H1 (cell line): ENCODE results near the gene RPL13A. TPM values are rescaled to one million over a fixed set of nuclear protein-coding genes. Genes with fewer than 3 reads are reported as not detected.

ENCODE experiments used
- CTCF ChIA-PET: fragments of 300-600 bp; sonication (Branson Sonifier 250); formaldehyde crosslinking; loops from one replicate; lab custom pipeline; 2021; ENCODE audit not compliant: partially characterized antibody; lab: Charles Lee
- POLR2A ChIA-PET: fragments of 300-600 bp; sonication (Branson Sonifier 250); formaldehyde crosslinking; loops from one replicate; lab custom pipeline; 2021; ENCODE audit warnings: inconsistent platforms; ENCODE audit not compliant: partially characterized antibody; lab: Charles Lee
- DNase-seq, 2 experiments: peaks; one replicate each; pipeline versions ENCODE4 v3.0.0 to v3.0.0-alpha.2; 2010 to 2022; ENCODE audit warnings: low spot score in 2 of 2, low read depth in 1 of 2, mixed read lengths in 1 of 2
- FAIRE-seq: peaks from 2 replicates; lab custom pipeline; 2011; peaks lifted over from hg19 to GRCh38; lab: Jason Lieb, UNC
- H2AFZ ChIP-seq: 2 replicates; pipeline ENCODE4 v1.8.1; 2012; ENCODE audit warnings: low read length, inconsistent platforms
- H2AK5ac ChIP-seq: 2 replicates; pipeline ENCODE4 v1.6.1; 2013; ENCODE audit warnings: low read depth, low read length
- H2BK120ac ChIP-seq: replicated peaks from 2 replicates; pipeline ENCODE3; 2013; ENCODE audit warnings: low read depth, low read length, inconsistent platforms
- H2BK12ac ChIP-seq: 2 replicates; pipeline ENCODE4 v1.6.1; 2013; ENCODE audit warnings: low read depth, low read length
- H2BK15ac ChIP-seq: 2 replicates; pipeline ENCODE4 v1.6.1; 2013; ENCODE audit warnings: low read length
- H2BK20ac ChIP-seq: 2 replicates; pipeline ENCODE4 v1.6.1; 2013; ENCODE audit warnings: low read length
- H2BK5ac ChIP-seq: 2 replicates; pipeline ENCODE4 v1.6.1; 2013; ENCODE audit warnings: low read depth, low read length
- H3K14ac ChIP-seq: 2 replicates; pipeline ENCODE4 v1.6.1; 2013; ENCODE audit warnings: inconsistent platforms; ENCODE audit not compliant: insufficient read length
- H3K18ac ChIP-seq: 2 replicates; pipeline ENCODE4 v1.6.1; 2013; ENCODE audit warnings: low read length; ENCODE audit errors: extremely low read depth
- H3K23ac ChIP-seq: 2 replicates; pipeline ENCODE4 v1.6.1; 2013; ENCODE audit warnings: inconsistent platforms; ENCODE audit not compliant: insufficient read length
- H3K23me2 ChIP-seq: 2 replicates; pipeline ENCODE4 v1.6.1; 2013; ENCODE audit warnings: low read depth, low read length
- H3K27ac ChIP-seq: 2 replicates; pipeline ENCODE4 v1.6.1; 2011; ENCODE audit warnings: low read depth, low read length, inconsistent platforms
- H3K27me3 ChIP-seq, 4 experiments: replicated peaks in 1 of 4; 1 replicate in 1 of 4; 2 replicates in 3 of 4; pipeline versions ENCODE4 v1.6.1 to v1.8.1; 2011 to 2013; ENCODE audit warnings: low read length in 3 of 4, mild to moderate bottlenecking in 3 of 4, inconsistent platforms in 2 of 4, mixed read lengths in 2 of 4, moderate library complexity in 1 of 4; ENCODE audit not compliant: control insufficient read depth in 3 of 4, insufficient read depth in 3 of 4; ENCODE audit errors: extremely low read depth in 1 of 4
- H3K36me3 ChIP-seq, 4 experiments: 2 replicates each; pipeline versions ENCODE4 v1.6.1 to v1.8.1; 2011 to 2013; ENCODE audit warnings: mild to moderate bottlenecking in 4 of 4, low read length in 3 of 4, moderate library complexity in 2 of 4, control low read depth in 1 of 4, inconsistent platforms in 1 of 4; ENCODE audit not compliant: insufficient read depth in 4 of 4, control insufficient read depth in 2 of 4
- H3K4ac ChIP-seq: replicated peaks from 2 replicates; pipeline ENCODE3; 2013; ENCODE audit warnings: low read length, low read depth, mixed read lengths, inconsistent platforms; ENCODE audit not compliant: insufficient read length
- H3K4me1 ChIP-seq, 4 experiments: replicated peaks in 1 of 4; 1 replicate in 1 of 4; 2 replicates in 3 of 4; pipeline versions ENCODE4 v1.6.1 to v1.8.1; 2011 to 2013; ENCODE audit warnings: low read length in 3 of 4, inconsistent platforms in 2 of 4, mixed read lengths in 1 of 4; ENCODE audit not compliant: insufficient read depth in 4 of 4, control insufficient read depth in 3 of 4
- H3K4me2 ChIP-seq, 2 experiments: 2 replicates each; pipeline versions ENCODE4 v1.6.1 to v1.8.1; 2011 to 2013; ENCODE audit warnings: low read depth in 2 of 2, low read length in 2 of 2, control low read depth in 1 of 2, inconsistent platforms in 1 of 2, mild to moderate bottlenecking in 1 of 2; ENCODE audit not compliant: insufficient read depth in 1 of 2
- H3K4me3 ChIP-seq, 4 experiments: fragments of 200-600, 300-600 bp in 1 of 4; sonication (generic), shearing (Covaris generic), sonication (Bioruptor Twin) in 1 of 4; 2 replicates each; pipeline versions ENCODE4 v1.5.1 to v1.8.1; 2011 to 2016; ENCODE audit warnings: low read length in 4 of 4, low read depth in 3 of 4, control low read depth in 2 of 4, inconsistent platforms in 2 of 4, mild to moderate bottlenecking in 2 of 4, mixed read lengths in 1 of 4, moderate library complexity in 1 of 4; ENCODE audit not compliant: insufficient read depth in 2 of 4; ENCODE audit errors: extremely low read depth in 1 of 4
- H3K56ac ChIP-seq: replicated peaks from 2 replicates; pipeline ENCODE3; 2013; ENCODE audit warnings: low read depth, mild to moderate bottlenecking, mixed read lengths, low read length, inconsistent platforms; ENCODE audit not compliant: insufficient read length
- H3K79me1 ChIP-seq: 2 replicates; pipeline ENCODE4 v1.6.1; 2013; ENCODE audit warnings: low read depth, low read length, control low read depth
- H3K79me2 ChIP-seq, 2 experiments: 2 replicates each; pipeline versions ENCODE4 v1.6.1 to v1.8.1; 2012 to 2013; ENCODE audit warnings: low read length in 2 of 2, mild to moderate bottlenecking in 2 of 2, inconsistent platforms in 1 of 2; ENCODE audit not compliant: insufficient read depth in 2 of 2, control insufficient read depth in 1 of 2
- H3K9ac ChIP-seq, 4 experiments: replicated peaks in 1 of 4; 1 replicate in 1 of 4; 2 replicates in 3 of 4; pipeline versions ENCODE4 v1.6.1 to v1.8.1; 2011 to 2013; ENCODE audit warnings: low read depth in 3 of 4, low read length in 3 of 4, control low read depth in 2 of 4, mild to moderate bottlenecking in 2 of 4, moderate library complexity in 2 of 4, inconsistent platforms in 1 of 4; ENCODE audit errors: extremely low read depth in 1 of 4
- H3K9me3 ChIP-seq, 2 experiments: 2 replicates each; pipeline versions ENCODE4 v1.6.1 to v1.8.1; 2012 to 2013; ENCODE audit warnings: mild to moderate bottlenecking in 2 of 2, moderate library complexity in 2 of 2, control low read depth in 1 of 2, inconsistent platforms in 1 of 2, low read depth in 1 of 2, low read length in 1 of 2, mixed read lengths in 1 of 2; ENCODE audit not compliant: insufficient read depth in 2 of 2
- H4K20me1 ChIP-seq, 2 experiments: replicated peaks in 1 of 2; 2 replicates each; pipeline versions ENCODE3 to v1.8.1; 2011 to 2013; ENCODE audit warnings: inconsistent platforms in 2 of 2, low read length in 2 of 2, mild to moderate bottlenecking in 1 of 2; ENCODE audit not compliant: insufficient read depth in 2 of 2, control insufficient read depth in 1 of 2
- H4K5ac ChIP-seq: 2 replicates; pipeline ENCODE4 v1.6.1; 2013; ENCODE audit warnings: low read length, low read depth, mixed read lengths, inconsistent platforms; ENCODE audit not compliant: insufficient read length
- H4K8ac ChIP-seq: 2 replicates; pipeline ENCODE4 v1.8.0; 2013; ENCODE audit warnings: mild to moderate bottlenecking, moderate library complexity, low read length, inconsistent platforms; ENCODE audit not compliant: insufficient read depth; ENCODE audit errors: extremely low read depth
- H4K91ac ChIP-seq: replicated peaks from 2 replicates; pipeline ENCODE3; 2013; ENCODE audit warnings: low read length, mixed read lengths, inconsistent platforms; ENCODE audit not compliant: insufficient read length
- CHD2 ChIP-seq: IDR thresholded peaks from 2 replicates; pipeline ENCODE4 v1.6.1; 2012; ENCODE audit warnings: low read length, improper control_type of control experiment
- CTCF ChIP-seq, 3 experiments: IDR thresholded peaks; 1 replicate in 2 of 3; 2 replicates in 1 of 3; pipeline versions ENCODE4 v1.5.1 to v1.6.1; 2011; ENCODE audit warnings: low read length in 3 of 3, mild to moderate bottlenecking in 3 of 3, inconsistent platforms in 2 of 3, low read depth in 1 of 3, moderate library complexity in 1 of 3; ENCODE audit not compliant: insufficient read depth in 1 of 3; ENCODE audit errors: control extremely low read depth in 1 of 3
- NANOG ChIP-seq: IDR thresholded peaks from 2 replicates; pipeline ENCODE4 v1.6.1; 2011; ENCODE audit warnings: low read length, low read depth, mild to moderate bottlenecking, inconsistent platforms; ENCODE audit not compliant: insufficient read depth, poor library complexity, severe bottlenecking
- RNF2 ChIP-seq: fragments of 200-900, 300-1000 bp; sonication (generic); IDR thresholded peaks from 2 replicates; pipeline ENCODE4 v1.7.1; 2016; ENCODE audit warnings: borderline replicate concordance, low read depth, mild to moderate bottlenecking, antibody characterized with exemption, low read length; ENCODE audit not compliant: poor library complexity, severe bottlenecking; ENCODE audit errors: missing control alignments
- SIRT6 ChIP-seq: IDR thresholded peaks from one replicate; pipeline ENCODE4 v1.7.1; 2012; ENCODE audit warnings: low read length, inconsistent platforms
- SIX5 ChIP-seq: IDR thresholded peaks from 2 replicates; pipeline ENCODE4 v1.6.1; 2011; ENCODE audit warnings: mild to moderate bottlenecking, low read depth, low read length
- SP1 ChIP-seq: IDR thresholded peaks from 2 replicates; pipeline ENCODE4 v1.6.1; 2011; ENCODE audit warnings: low read depth, low read length
- TCF12 ChIP-seq: IDR thresholded peaks from 2 replicates; pipeline ENCODE4 v1.6.1; 2011; ENCODE audit warnings: low read depth, mild to moderate bottlenecking, low read length
- WGBS, 2 experiments: shearing (Covaris generic) in 1 of 2; methylation state at CpG; one replicate each; pipeline versions ENCODE4 v1.1.6 to v1.1.7; 2013 to 2015; ENCODE audit warnings: low lambda C conversion rate in 2 of 2, mixed read lengths in 2 of 2, inconsistent platforms in 1 of 2, low coverage in 1 of 2, missing lambda C conversion rate in 1 of 2; ENCODE audit not compliant: insufficient replicate concordance in 2 of 2, insufficient coverage in 1 of 2, insufficient read length in 1 of 2; ENCODE audit errors: extremely low coverage in 1 of 2, missing lambda C conversion rate in 1 of 2; 5-methylcytosine and 5-hydroxymethylcytosine counted together
- polyA plus RNA-seq, 7 experiments: library from polyadenylated mRNA; depleted of rRNA in 3 of 7; stranded (reverse) in 5 of 7; unstranded in 2 of 7; fragments of >200 nt in 5 of 7; fragments of 200-250 nt in 2 of 7; gene quantifications; 1 replicate in 5 of 7; 2 replicates in 1 of 7; 4 replicates in 1 of 7; pipeline versions ENCODE4 v1.2.1 to v1.2.3, GENCODE V29; 2011 to 2013; ENCODE audit warnings: missing spikeins in 2 of 7, mixed read lengths in 2 of 7
- total RNA-seq: library from RNA; stranded (reverse); fragmentation: NEBNext Ultra II Directional; extraction: Animal tissue kit (Norgen Biotek cat#: 25700); gene quantifications from 2 replicates; pipeline ENCODE4 v1.2.1, GENCODE V29; 2021
- TF ChIP-seq, protein P1 (sequence below): IDR thresholded peaks from 2 replicates; pipeline ENCODE4 v1.6.1; 2012; ENCODE audit warnings: low read length, inconsistent platforms

The RPL13A gene
- total and polyA plus RNA-seq, 2 of the 8 experiments (the other 6 are each of a cell fraction or from before 2014, with no cell fraction given), result 3,305 to 8,868 TPM

GRCh38 chr19:49459388-49459787 lies 28.0 kb upstream of the RPL13A start:
- H3K36me3 ChIP-seq, result peaks cover 0 to 10% (median 2%) of the 10 kb centered on the region in 4 experiments; a peak in 4 of 8 replicates
- H3K18ac ChIP-seq, result no peak overlapping the region
- H3K23ac ChIP-seq, result no peak overlapping the region
- no peak overlapping the region for H3K14ac ChIP-seq
- no peak overlapping the region for H3K27ac ChIP-seq
- H2BK15ac ChIP-seq, result no peak overlapping the region
- CTCF ChIA-PET, result interaction anchor here (0.6 to 4.8 kb wide), 7 partner anchors 10 to 225 kb away, joined by 3 to 28 read pairs (median 4); partner anchors contain the start of gene FLT3LG
- no peaks in the 10 kb centered on the region for H3K9me3 ChIP-seq
- no peak for FAIRE-seq
- H4K5ac ChIP-seq, result no peak overlapping the region
- 92% methylated on average over 12 of the region's 12 CpGs; no CpG with 5 or more reads in 1 of the 2 experiments for WGBS, 2 experiments
- no peak overlapping the region for H2BK12ac ChIP-seq
- peaks cover 0 to 5% of the 10 kb centered on the region in 2 experiments; a peak in 1 of 4 replicates for H3K79me2 ChIP-seq
- H3K9ac ChIP-seq, result no peak overlapping the region
- H3K4me3 ChIP-seq, result no peak overlapping the region
- no peaks in the 10 kb centered on the region; the same call in 1 of the 2 replicates for H3K79me1 ChIP-seq
- no peak overlapping the region for H2AK5ac ChIP-seq
- no peak overlapping the region for H2BK20ac ChIP-seq
- no peak for DNase-seq
- H3K4me2 ChIP-seq, result no peak overlapping the region
- no peaks in the 10 kb centered on the region; a peak in 1 of 7 replicates for H3K4me1 ChIP-seq
- no peak overlapping the region for H2AFZ ChIP-seq
- no peak overlapping the region for H4K8ac ChIP-seq
- H4K91ac ChIP-seq, result no peak overlapping the region
- H3K27me3 ChIP-seq, result no peaks in the 10 kb centered on the region
- no peaks in the 10 kb centered on the region for H4K20me1 ChIP-seq
- H2BK120ac ChIP-seq, result no peak overlapping the region
- H3K56ac ChIP-seq, result no peak overlapping the region
- no peak overlapping the region for H2BK5ac ChIP-seq
- H3K4ac ChIP-seq, result no peak overlapping the region
- no peaks in the 10 kb centered on the region for H3K23me2 ChIP-seq
- POLR2A ChIA-PET, result interaction anchor here (1.0 to 3.2 kb wide), 6 partner anchors 8 to 38 kb away, joined by 3 to 15 read pairs (median 5); partner anchors contain the start of gene PIH1D1
- TF ChIP-seq TCF12 (no peak), CTCF (IDR thresholded peaks at IDR 0.05; ENCODE audit: control extremely low read depth in 1 of 3, insufficient read depth in 1 of 3, low read depth in 1 of 3, low read length in 3 of 3) (peak in 1 of 3 experiments; percentile 16; a peak in 1 of 4 replicates), SIX5 (0 out of 2 replicates have a peak, but pooled peaks have one; percentile 13), SIRT6 (no peak), NANOG (no peak), CHD2 (no peak), RNF2 (no peak), SP1 (no peak)
- TF ChIP-seq, protein P1, sequence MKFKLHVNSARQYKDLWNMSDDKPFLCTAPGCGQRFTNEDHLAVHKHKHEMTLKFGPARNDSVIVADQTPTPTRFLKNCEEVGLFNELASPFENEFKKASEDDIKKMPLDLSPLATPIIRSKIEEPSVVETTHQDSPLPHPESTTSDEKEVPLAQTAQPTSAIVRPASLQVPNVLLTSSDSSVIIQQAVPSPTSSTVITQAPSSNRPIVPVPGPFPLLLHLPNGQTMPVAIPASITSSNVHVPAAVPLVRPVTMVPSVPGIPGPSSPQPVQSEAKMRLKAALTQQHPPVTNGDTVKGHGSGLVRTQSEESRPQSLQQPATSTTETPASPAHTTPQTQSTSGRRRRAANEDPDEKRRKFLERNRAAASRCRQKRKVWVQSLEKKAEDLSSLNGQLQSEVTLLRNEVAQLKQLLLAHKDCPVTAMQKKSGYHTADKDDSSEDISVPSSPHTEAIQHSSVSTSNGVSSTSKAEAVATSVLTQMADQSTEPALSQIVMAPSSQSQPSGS, result no peak
